Measurements from ENCODE around the gene ELFN2.

The ELFN2 gene

GRCh38 chr22:37318364-37319109 is 108.7 kb downstream of the ELFN2 start:
- TF ChIP-seq CTCF (IDR thresholded peaks at IDR 0.05; ENCODE audit: control insufficient read depth, insufficient read depth, low read depth, low read length, missing control alignments): peak; percentile 24
- DNase-seq (ENCODE audit: low read depth): no peak
- no peak overlapping the region for H3K4me3 ChIP-seq (ENCODE audit: control insufficient read depth, low read depth, low read length)
